KMS-11 (cell line): ENCODE results near the gene IMMP2L.

Experiments
- H2AFZ ChIP-seq: fragments of 200-600 bp; sonication (generic); 2 replicates; pipeline ENCODE4 v1.6.1; 2016; ENCODE audit warnings: antibody characterized with exemption, mixed run types, low read depth
- H3K27ac ChIP-seq: fragments of 200-600 bp; sonication (generic); 2 replicates; pipeline ENCODE4 v1.6.1; 2016; ENCODE audit warnings: mild to moderate bottlenecking, mixed run types
- H3K27me3 ChIP-seq: fragments of 200-600 bp; sonication (generic); 2 replicates; pipeline ENCODE4 v1.6.1; 2017; ENCODE audit warnings: mild to moderate bottlenecking, low read depth, mixed run types, moderate library complexity; ENCODE audit not compliant: insufficient read depth
- H3K36me3 ChIP-seq: fragments of 200-600 bp; sonication (generic); 2 replicates; pipeline ENCODE4 v1.6.1; 2017; ENCODE audit warnings: mild to moderate bottlenecking, mixed run types; ENCODE audit not compliant: insufficient read depth
- H3K4me1 ChIP-seq: fragments of 200-600 bp; sonication (generic); 2 replicates; pipeline ENCODE4 v1.6.1; 2016; ENCODE audit warnings: mild to moderate bottlenecking, low read depth, mixed run types; ENCODE audit not compliant: poor library complexity, severe bottlenecking
- H3K4me2 ChIP-seq: fragments of 200-600 bp; sonication (generic); 2 replicates; pipeline ENCODE4 v1.7.0; 2016; ENCODE audit warnings: mild to moderate bottlenecking, mixed run types
- H3K4me3 ChIP-seq: fragments of 200-600 bp; sonication (generic); IDR thresholded peaks from 2 replicates; pipeline ENCODE4 v1.6.1; 2017; ENCODE audit warnings: low read depth, low read length, mixed read lengths; ENCODE audit not compliant: insufficient read depth
- H3K79me2 ChIP-seq: fragments of 200-600 bp; sonication (generic); 2 replicates; pipeline ENCODE4 v1.6.1; 2016; ENCODE audit warnings: low read depth, mixed run types; ENCODE audit not compliant: insufficient read depth
- H3K9ac ChIP-seq: fragments of 200-600 bp; sonication (generic); 2 replicates; pipeline ENCODE4 v1.6.1; 2016; ENCODE audit warnings: mild to moderate bottlenecking, mixed run types
- H4K20me1 ChIP-seq: fragments of 200-600 bp; sonication (generic); 2 replicates; pipeline ENCODE4 v1.6.1; 2016; ENCODE audit warnings: mild to moderate bottlenecking, mixed run types; ENCODE audit not compliant: insufficient read depth
- CTCF ChIP-seq: fragments of 200-600 bp; sonication (generic); conservative IDR thresholded peaks from 2 replicates; pipeline ENCODE4 v1.6.1; 2017; ENCODE audit warnings: low read depth, mild to moderate bottlenecking, antibody characterized with exemption, low read length, moderate library complexity, mixed read lengths

The IMMP2L gene

GRCh38 chr7:110623436-110623835, 938.9 kb downstream of the IMMP2L start:
- H4K20me1 ChIP-seq: no peaks in the 10 kb centered on the region
- H3K4me3 ChIP-seq: no peak overlapping the region
- no peaks in the 10 kb centered on the region for H3K79me2 ChIP-seq
- H3K27me3 ChIP-seq: no peaks in the 10 kb centered on the region
- no peak overlapping the region for H3K9ac ChIP-seq
- H3K27ac ChIP-seq: no peak overlapping the region
- H2AFZ ChIP-seq: no peak overlapping the region
- no peak for TF ChIP-seq CTCF
- H3K36me3 ChIP-seq: no peaks in the 10 kb centered on the region
- no peaks in the 10 kb centered on the region for H3K4me1 ChIP-seq
- H3K4me2 ChIP-seq: no peak overlapping the region

GRCh38 chr7:110621289-110621688, 941.0 kb downstream of the IMMP2L start:
- H3K4me3 ChIP-seq: no peak overlapping the region
- no peaks in the 10 kb centered on the region for H3K4me1 ChIP-seq
- no peaks in the 10 kb centered on the region for H4K20me1 ChIP-seq
- no peak overlapping the region for H3K9ac ChIP-seq
- no peaks in the 10 kb centered on the region for H3K36me3 ChIP-seq
- no peaks in the 10 kb centered on the region for H3K79me2 ChIP-seq
- no peak overlapping the region for H3K27ac ChIP-seq
- no peak for TF ChIP-seq CTCF
- H3K27me3 ChIP-seq: no peaks in the 10 kb centered on the region
- H3K4me2 ChIP-seq: no peak overlapping the region
- H2AFZ ChIP-seq: no peak overlapping the region

GRCh38 chr7:110620110-110620735, 942.1 kb downstream of the IMMP2L start:
- H3K79me2 ChIP-seq: no peaks in the 10 kb centered on the region
- no peak overlapping the region for H2AFZ ChIP-seq

More at GRCh38 chr7:110620110-110620735, 942.1 kb downstream of the IMMP2L start:
- H3K4me1 ChIP-seq: no peaks in the 10 kb centered on the region
- H3K9ac ChIP-seq: no peak overlapping the region
- no peak overlapping the region for H3K4me2 ChIP-seq
- no peak for TF ChIP-seq CTCF
- H3K27ac ChIP-seq: no peak overlapping the region
- H3K4me3 ChIP-seq: no peak overlapping the region
- H3K27me3 ChIP-seq: no peaks in the 10 kb centered on the region
- no peaks in the 10 kb centered on the region for H4K20me1 ChIP-seq
- no peaks in the 10 kb centered on the region for H3K36me3 ChIP-seq
